ENCODE results near the gene ITSN2.

GRCh38 chr2:24330161-24330560, 30.2 kb downstream of the ITSN2 start:
- TF ChIP-seq POLR2AphosphoS5 (IDR thresholded peaks at IDR 0.05) (no peak), EP300 (IDR thresholded peaks at IDR 0.05; ENCODE audit: low read depth) (no peak), POLR2A (IDR thresholded peaks at IDR 0.05) (no peak)

Measured in transverse colon (tissue), 3 donors.